ENCODE results near the gene EID3. TPM values are rescaled to one million over a fixed set of nuclear protein-coding genes. Genes with fewer than 3 reads are reported as not detected.

The EID3 gene
- total RNA-seq, 1 experiment from 2014 or later, result 1.4 TPM

DNA sequence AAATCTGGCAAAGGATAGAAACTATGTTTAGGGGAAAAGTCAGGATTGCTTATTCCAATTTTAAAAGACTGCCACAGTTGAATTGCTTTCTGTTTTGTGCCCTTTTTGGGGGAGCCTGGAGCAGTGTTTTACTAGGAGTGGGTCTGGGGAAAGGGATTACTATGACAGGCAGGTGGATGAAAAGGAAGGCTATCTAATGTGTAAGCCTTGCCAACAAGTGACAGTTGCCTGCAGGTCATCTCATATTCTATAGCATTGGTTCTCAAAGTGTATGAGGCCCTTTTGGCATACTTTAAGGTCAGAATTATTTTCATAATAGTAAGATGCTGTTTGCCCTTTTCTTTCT is 4.1 kb downstream of the EID3 start:
- H3K36me3 Mint-ChIP-seq (ENCODE audit: insufficient read depth in 1 of 3, low read depth in 3 of 3), result peaks cover 21 to 46% (median 35%) of the 10 kb centered on the region in 3 experiments
- H3K18ac ChIP-seq (ENCODE audit: insufficient read length, low read depth, low read length), result no peak overlapping the region
- no peaks in the 10 kb centered on the region for H3K9me3 ChIP-seq (ENCODE audit: control insufficient read depth, low read depth, low read length)
- H3K23me2 ChIP-seq (ENCODE audit: insufficient read length, low read depth, low read length, poor library complexity, severe bottlenecking), result peaks cover 3% of the 10 kb centered on the region
- H2BK15ac ChIP-seq (ENCODE audit: low read depth, low read length), result no peak overlapping the region
- no peak overlapping the region for H2AK5ac ChIP-seq (ENCODE audit: insufficient read length, low read length)
- H3K9me3 Mint-ChIP-seq, result no peaks in the 10 kb centered on the region
- H2BK12ac ChIP-seq (ENCODE audit: insufficient read length, low read depth, low read length), result no peak overlapping the region
- peaks cover 3% of the 10 kb centered on the region for H3K79me1 ChIP-seq (ENCODE audit: insufficient read depth, low read depth, low read length, poor library complexity, severe bottlenecking)
- H4K5ac ChIP-seq (ENCODE audit: insufficient read length, low read depth, low read length), result no peak overlapping the region
- H2BK5ac ChIP-seq (ENCODE audit: insufficient read length, low read length), result no peak overlapping the region
- H3K4me3 Mint-ChIP-seq, result no peak overlapping the region
- TF ChIP-seq, protein P1, sequence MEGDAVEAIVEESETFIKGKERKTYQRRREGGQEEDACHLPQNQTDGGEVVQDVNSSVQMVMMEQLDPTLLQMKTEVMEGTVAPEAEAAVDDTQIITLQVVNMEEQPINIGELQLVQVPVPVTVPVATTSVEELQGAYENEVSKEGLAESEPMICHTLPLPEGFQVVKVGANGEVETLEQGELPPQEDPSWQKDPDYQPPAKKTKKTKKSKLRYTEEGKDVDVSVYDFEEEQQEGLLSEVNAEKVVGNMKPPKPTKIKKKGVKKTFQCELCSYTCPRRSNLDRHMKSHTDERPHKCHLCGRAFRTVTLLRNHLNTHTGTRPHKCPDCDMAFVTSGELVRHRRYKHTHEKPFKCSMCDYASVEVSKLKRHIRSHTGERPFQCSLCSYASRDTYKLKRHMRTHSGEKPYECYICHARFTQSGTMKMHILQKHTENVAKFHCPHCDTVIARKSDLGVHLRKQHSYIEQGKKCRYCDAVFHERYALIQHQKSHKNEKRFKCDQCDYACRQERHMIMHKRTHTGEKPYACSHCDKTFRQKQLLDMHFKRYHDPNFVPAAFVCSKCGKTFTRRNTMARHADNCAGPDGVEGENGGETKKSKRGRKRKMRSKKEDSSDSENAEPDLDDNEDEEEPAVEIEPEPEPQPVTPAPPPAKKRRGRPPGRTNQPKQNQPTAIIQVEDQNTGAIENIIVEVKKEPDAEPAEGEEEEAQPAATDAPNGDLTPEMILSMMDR (conservative IDR thresholded peaks at IDR 0.05), result no peak
- DNase-seq, result no peak
- peak overlapping the region in 2 of 3 experiments; percentile 12 to 50; a peak in 3 of 7 replicates for H3K27ac Mint-ChIP-seq
- H2BK120ac ChIP-seq (ENCODE audit: low read depth, low read length, poor library complexity, severe bottlenecking), result no peak overlapping the region
- peaks cover 39 to 40% of the 10 kb centered on the region in 2 experiments for H3K4me1 Mint-ChIP-seq
- H3K56ac ChIP-seq (ENCODE audit: insufficient read length, low read depth, low read length), result no peak overlapping the region
- no peak overlapping the region for H3K27ac ChIP-seq (ENCODE audit: insufficient read length, low read depth, low read length)
- H3K4me2 ChIP-seq (ENCODE audit: insufficient read depth, insufficient read length, low read length), result no peak overlapping the region
- peaks cover 14% of the 10 kb centered on the region; the same call in 1 of the 2 replicates for H3K79me2 ChIP-seq (ENCODE audit: insufficient read depth, low read length)
- no peaks in the 10 kb centered on the region for H4K20me1 ChIP-seq (ENCODE audit: control insufficient read depth, insufficient read depth, insufficient read length)
- H4K8ac ChIP-seq (replicated peaks; ENCODE audit: insufficient read length, low read depth, low read length), result no peak overlapping the region
- no peak overlapping the region for H3K14ac ChIP-seq (ENCODE audit: insufficient read depth, low read length)
- H3K9ac ChIP-seq (ENCODE audit: extremely low read depth, insufficient read length, low read length), result no peak overlapping the region
- no peak overlapping the region for H3K23ac ChIP-seq (ENCODE audit: insufficient read length, low read depth, low read length)
- H3K27me3 Mint-ChIP-seq (ENCODE audit: low read depth), result no peaks in the 10 kb centered on the region
- no peaks in the 10 kb centered on the region for H3K4me1 ChIP-seq (ENCODE audit: insufficient read depth, low read length)
- no peak overlapping the region for H3K4ac ChIP-seq (ENCODE audit: low read depth, low read length)
- no peaks in the 10 kb centered on the region for H3K27me3 ChIP-seq (ENCODE audit: insufficient read depth, low read length)
- H3T11ph ChIP-seq (ENCODE audit: low read length), result no peak overlapping the region
- H2AFZ ChIP-seq (ENCODE audit: low read length), result no peak overlapping the region
- no peak overlapping the region for H4K91ac ChIP-seq (ENCODE audit: insufficient read length, low read depth, low read length)
- H2BK20ac ChIP-seq (ENCODE audit: low read depth, low read length, poor library complexity, severe bottlenecking), result no peak overlapping the region

All from H9 (cell line).